Measurements from ENCODE around the gene PWWP2B. TPM values are rescaled to one million over a fixed set of nuclear protein-coding genes. Genes with fewer than 3 reads are reported as not detected.
"Not testable (repeated sequence)": the region's sequence is repeated elsewhere in the genome, so short reads cannot be mapped to it uniquely, and the experiment has no call there.

The PWWP2B gene
- total and polyA plus RNA-seq, 4 donors, result 4.8 to 12.0 (median 10.3) TPM

DNA sequence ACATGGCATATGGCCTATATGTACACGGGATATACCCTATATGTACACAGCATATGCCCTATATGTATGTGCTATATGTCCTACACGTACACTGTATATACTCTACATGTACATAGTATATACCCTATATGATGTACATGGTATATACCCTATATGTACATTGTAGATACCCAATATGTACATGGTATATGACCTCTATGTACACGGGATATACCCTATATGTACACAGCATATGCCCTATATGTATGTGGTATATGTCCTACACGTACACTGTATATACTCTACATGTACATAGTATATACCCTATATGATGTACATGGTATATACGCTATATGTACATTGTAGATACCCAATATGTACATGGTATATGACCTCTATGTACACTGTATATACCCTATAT is 38.3 kb downstream of the PWWP2B start:
- no CpG with 5 or more reads among the region's 5 CpGs for WGBS (ENCODE audit: insufficient coverage)
- not testable (repeated sequence) for H3K27ac ChIP-seq (ENCODE audit: low read depth, low read length); H3K36me3 ChIP-seq (ENCODE audit: control insufficient read depth, insufficient read depth, low read length); H3K4me3 ChIP-seq (ENCODE audit: low read depth, low read length); H3K9me3 ChIP-seq (ENCODE audit: control insufficient read depth, insufficient read depth, low read length); DNase-seq (ENCODE audit: low read depth in 4 of 6, low spot score in 6 of 6); H3K27me3 ChIP-seq (ENCODE audit: control insufficient read depth, insufficient read depth, low read length)
- peaks cover 25% of the 10 kb centered on the region for H3K4me1 ChIP-seq (ENCODE audit: control insufficient read depth, insufficient read depth, low read length)

- H3K27me3 ChIP-seq (ENCODE audit: control insufficient read depth, insufficient read depth, low read length); H3K36me3 ChIP-seq (ENCODE audit: control insufficient read depth, insufficient read depth, low read length); H3K9me3 ChIP-seq (ENCODE audit: control insufficient read depth, insufficient read depth, low read length); H3K4me3 ChIP-seq (ENCODE audit: low read depth, low read length); DNase-seq (ENCODE audit: low read depth in 4 of 6, low spot score in 6 of 6); H3K27ac ChIP-seq (ENCODE audit: low read depth, low read length): not testable (repeated sequence)
- peaks cover 25% of the 10 kb centered on the region for H3K4me1 ChIP-seq (ENCODE audit: control insufficient read depth, insufficient read depth, low read length)
- 97% methylated on average over 3 of the region's 3 CpGs for WGBS (ENCODE audit: insufficient coverage)
Observed at GRCh38 chr10:132436096-132436495, 39.1 kb downstream of the PWWP2B start.

GRCh38 chr10:132436861-132437410 is 39.9 kb downstream of the PWWP2B start:
- 92% methylated on average over 15 of the region's 15 CpGs for WGBS (ENCODE audit: insufficient coverage)
- no peaks in the 10 kb centered on the region for H3K9me3 ChIP-seq (ENCODE audit: control insufficient read depth, insufficient read depth, low read length)
- H3K4me1 ChIP-seq (ENCODE audit: control insufficient read depth, insufficient read depth, low read length), result peaks cover 21% of the 10 kb centered on the region
- H3K4me3 ChIP-seq (ENCODE audit: low read depth, low read length), result no peak overlapping the region
- H3K27ac ChIP-seq (ENCODE audit: low read depth, low read length), result no peak overlapping the region
- no peaks in the 10 kb centered on the region for H3K36me3 ChIP-seq (ENCODE audit: control insufficient read depth, insufficient read depth, low read length)
- no peaks in the 10 kb centered on the region for H3K27me3 ChIP-seq (ENCODE audit: control insufficient read depth, insufficient read depth, low read length)
- DNase-seq (ENCODE audit: low read depth in 4 of 6, low spot score in 6 of 6), result no peak

DNA sequence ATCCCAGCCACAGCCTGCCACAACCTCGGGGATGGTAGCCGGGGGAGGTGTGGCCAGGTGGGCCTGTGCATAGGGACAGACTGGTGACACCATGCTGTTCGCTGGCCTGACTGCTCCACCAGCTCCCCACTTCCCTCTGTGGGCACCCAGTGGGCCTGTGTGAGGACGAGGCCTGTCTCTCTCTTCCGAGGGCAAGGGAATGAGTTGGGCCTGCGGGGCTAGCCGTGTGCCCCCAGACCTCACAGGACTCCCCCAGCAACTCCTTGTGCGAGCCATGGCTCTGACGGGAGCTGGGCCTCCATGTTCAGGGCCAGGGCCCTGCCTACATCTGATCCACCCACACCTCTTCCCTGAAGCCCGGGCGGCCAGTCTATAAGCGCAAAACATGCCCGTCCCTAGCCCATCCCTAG is 40.5 kb downstream of the PWWP2B start:
- WGBS (ENCODE audit: insufficient coverage), result 96% methylated on average over 9 of the region's 13 CpGs

DNA sequence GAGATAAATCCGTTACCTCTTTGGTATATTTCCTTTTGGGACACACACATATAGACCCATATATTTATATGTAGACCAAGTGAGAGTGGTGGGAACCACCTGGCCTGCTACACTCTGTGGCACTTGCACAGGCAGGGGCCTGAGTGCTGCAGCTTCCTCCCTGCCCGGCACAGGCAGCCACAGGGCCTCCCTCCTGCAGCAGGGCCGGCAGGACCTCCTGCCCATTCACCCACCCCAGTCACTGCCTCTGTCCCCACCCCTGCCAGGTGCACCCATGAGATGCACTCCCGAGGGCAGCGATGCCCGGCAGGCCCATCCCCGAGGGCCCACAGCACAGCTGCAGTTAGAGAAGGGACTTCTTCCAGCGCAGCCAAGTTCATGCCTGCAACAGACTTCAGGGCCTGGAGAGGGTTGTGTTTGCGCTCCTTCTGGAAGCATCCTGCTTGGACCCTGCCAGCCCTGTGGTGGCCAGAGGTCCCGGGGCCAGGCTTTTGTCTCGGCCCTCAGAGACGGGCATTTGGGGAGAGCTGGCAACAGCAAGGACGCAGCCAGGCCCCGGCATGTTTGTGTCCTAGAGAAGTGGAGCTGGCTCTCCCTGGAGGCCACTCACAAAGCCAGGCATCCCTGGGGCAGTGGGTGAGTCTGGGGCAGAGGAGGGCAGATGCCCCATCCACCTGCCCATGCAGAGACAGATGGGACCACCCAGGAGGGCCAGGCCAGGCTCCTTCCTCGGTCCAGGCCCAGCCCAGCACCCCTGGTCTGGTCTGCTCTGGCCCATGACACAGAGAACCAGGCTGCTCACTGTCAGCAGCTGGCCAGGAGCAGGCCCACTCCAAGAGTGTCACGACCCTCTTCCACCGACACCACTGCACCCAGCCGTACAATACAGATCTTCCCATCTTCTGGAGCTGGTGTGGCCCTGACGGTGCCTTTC is 41.4 kb downstream of the PWWP2B start:
- no peak overlapping the region for H3K27ac ChIP-seq (ENCODE audit: low read depth, low read length)
- 67% methylated on average over 18 of the region's 19 CpGs for WGBS (ENCODE audit: insufficient coverage)
- no peak overlapping the region for H3K4me3 ChIP-seq (ENCODE audit: low read depth, low read length)
- no peaks in the 10 kb centered on the region for H3K36me3 ChIP-seq (ENCODE audit: control insufficient read depth, insufficient read depth, low read length)
- DNase-seq (ENCODE audit: low read depth in 4 of 6, low spot score in 6 of 6), result no peak
- no peaks in the 10 kb centered on the region for H3K9me3 ChIP-seq (ENCODE audit: control insufficient read depth, insufficient read depth, low read length)
- H3K27me3 ChIP-seq (ENCODE audit: control insufficient read depth, insufficient read depth, low read length), result no peaks in the 10 kb centered on the region
- peaks cover 9% of the 10 kb centered on the region for H3K4me1 ChIP-seq (ENCODE audit: control insufficient read depth, insufficient read depth, low read length)

More for the DNA sequence above, 40.5 kb downstream of the PWWP2B start:
- no peaks in the 10 kb centered on the region for H3K27me3 ChIP-seq (ENCODE audit: control insufficient read depth, insufficient read depth, low read length)
- no peaks in the 10 kb centered on the region for H3K9me3 ChIP-seq (ENCODE audit: control insufficient read depth, insufficient read depth, low read length)
- no peak for DNase-seq (ENCODE audit: low read depth in 4 of 6, low spot score in 6 of 6)
- no peaks in the 10 kb centered on the region for H3K36me3 ChIP-seq (ENCODE audit: control insufficient read depth, insufficient read depth, low read length)
- H3K4me3 ChIP-seq (ENCODE audit: low read depth, low read length), result no peak overlapping the region
- no peak overlapping the region for H3K27ac ChIP-seq (ENCODE audit: low read depth, low read length)
- H3K4me1 ChIP-seq (ENCODE audit: control insufficient read depth, insufficient read depth, low read length), result peaks cover 15% of the 10 kb centered on the region

DNA sequence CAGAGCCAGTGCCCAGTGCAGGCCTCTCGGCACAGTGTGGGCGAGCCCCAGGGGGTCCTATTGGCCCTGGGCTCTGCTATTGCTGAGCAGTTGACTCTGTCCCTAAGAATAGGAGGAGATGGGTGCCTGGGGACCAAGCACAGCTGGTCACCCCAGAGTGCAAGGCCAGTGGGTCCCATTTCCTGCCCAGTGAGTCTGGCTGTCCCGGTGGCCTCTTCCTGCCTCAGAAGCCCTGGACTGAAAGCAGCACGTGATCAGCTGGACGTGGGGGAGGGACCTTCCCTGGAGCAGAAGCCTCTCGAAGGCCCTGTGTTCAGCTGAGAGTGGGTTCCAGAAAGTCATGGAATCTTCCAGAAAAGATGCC is 42.0 kb downstream of the PWWP2B start:
- H3K27me3 ChIP-seq (ENCODE audit: control insufficient read depth, insufficient read depth, low read length), result no peaks in the 10 kb centered on the region
- 80% methylated on average over 6 of the region's 6 CpGs for WGBS (ENCODE audit: insufficient coverage)
- DNase-seq (ENCODE audit: low read depth in 4 of 6, low spot score in 6 of 6), result no peak
- H3K4me3 ChIP-seq (ENCODE audit: low read depth, low read length), result no peak overlapping the region
- H3K4me1 ChIP-seq (ENCODE audit: control insufficient read depth, insufficient read depth, low read length), result peaks cover 9% of the 10 kb centered on the region
- H3K9me3 ChIP-seq (ENCODE audit: control insufficient read depth, insufficient read depth, low read length), result no peaks in the 10 kb centered on the region
- H3K27ac ChIP-seq (ENCODE audit: low read depth, low read length), result no peak overlapping the region
- H3K36me3 ChIP-seq (ENCODE audit: control insufficient read depth, insufficient read depth, low read length), result no peaks in the 10 kb centered on the region

DNA sequence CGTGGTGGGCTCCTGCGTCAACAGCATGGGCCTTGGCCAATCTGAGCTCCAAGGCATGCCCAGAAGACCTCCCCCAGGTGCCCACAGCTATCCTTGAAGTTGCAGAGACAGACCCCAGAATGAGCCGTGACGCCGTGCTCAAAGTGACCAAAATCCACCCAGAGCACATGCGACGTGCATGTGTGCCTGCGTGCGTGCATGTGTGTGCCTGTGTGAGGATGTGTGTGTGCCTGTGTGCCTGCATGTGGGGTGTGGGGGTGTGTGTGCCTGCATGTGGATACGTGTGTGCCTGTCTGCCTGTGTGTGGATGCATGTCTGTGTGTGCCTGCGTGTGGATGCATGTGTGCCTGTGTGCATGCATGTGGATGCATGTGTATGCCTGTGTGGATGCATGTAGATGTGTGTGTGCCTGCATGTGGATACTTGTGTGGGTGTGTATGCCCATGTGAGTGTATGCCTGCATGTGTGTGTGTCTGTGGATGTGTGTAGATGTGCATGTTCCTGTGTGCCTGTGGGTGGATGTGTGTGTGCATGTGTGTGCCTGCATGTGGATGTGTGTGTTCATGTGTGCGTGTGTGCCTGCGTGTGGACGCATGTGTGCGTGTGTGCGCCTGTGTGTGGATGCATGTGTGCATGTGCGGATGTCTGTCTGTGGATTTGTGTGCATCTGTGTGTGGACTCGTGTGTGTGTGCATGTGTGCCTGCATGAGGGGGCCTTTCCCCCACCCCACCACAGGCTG is 42.6 kb downstream of the PWWP2B start:
- Histone ChIP-seq H3K27me3 (ENCODE audit: control insufficient read depth, insufficient read depth, low read length) (no peaks in the 10 kb centered on the region), H3K4me1 (ENCODE audit: control insufficient read depth, insufficient read depth, low read length) (peaks cover 15% of the 10 kb centered on the region), H3K4me3 (ENCODE audit: low read depth, low read length) (no peak overlapping the region), H3K36me3 (ENCODE audit: control insufficient read depth, insufficient read depth, low read length) (no peaks in the 10 kb centered on the region), H3K27ac (ENCODE audit: low read depth, low read length) (no peak overlapping the region), H3K9me3 (ENCODE audit: control insufficient read depth, insufficient read depth, low read length) (no peaks in the 10 kb centered on the region)
- no peak for DNase-seq (ENCODE audit: low read depth in 4 of 6, low spot score in 6 of 6)
- WGBS (ENCODE audit: insufficient coverage), result 96% methylated on average over 11 of the region's 18 CpGs

GRCh38 chr10:132440791-132441565 is 44.0 kb downstream of the PWWP2B start:
- 89% methylated on average over 25 of the region's 25 CpGs for WGBS (ENCODE audit: insufficient coverage)
- H3K9me3 ChIP-seq (ENCODE audit: control insufficient read depth, insufficient read depth, low read length), result no peaks in the 10 kb centered on the region
- peaks cover 22% of the 10 kb centered on the region for H3K4me1 ChIP-seq (ENCODE audit: control insufficient read depth, insufficient read depth, low read length)
- H3K27me3 ChIP-seq (ENCODE audit: control insufficient read depth, insufficient read depth, low read length), result no peaks in the 10 kb centered on the region
- H3K36me3 ChIP-seq (ENCODE audit: control insufficient read depth, insufficient read depth, low read length), result no peaks in the 10 kb centered on the region
- no peak overlapping the region for H3K4me3 ChIP-seq (ENCODE audit: low read depth, low read length)
- DNase-seq (ENCODE audit: low read depth in 4 of 6, low spot score in 6 of 6), result no peak
- H3K27ac ChIP-seq (ENCODE audit: low read depth, low read length), result no peak overlapping the region

DNA sequence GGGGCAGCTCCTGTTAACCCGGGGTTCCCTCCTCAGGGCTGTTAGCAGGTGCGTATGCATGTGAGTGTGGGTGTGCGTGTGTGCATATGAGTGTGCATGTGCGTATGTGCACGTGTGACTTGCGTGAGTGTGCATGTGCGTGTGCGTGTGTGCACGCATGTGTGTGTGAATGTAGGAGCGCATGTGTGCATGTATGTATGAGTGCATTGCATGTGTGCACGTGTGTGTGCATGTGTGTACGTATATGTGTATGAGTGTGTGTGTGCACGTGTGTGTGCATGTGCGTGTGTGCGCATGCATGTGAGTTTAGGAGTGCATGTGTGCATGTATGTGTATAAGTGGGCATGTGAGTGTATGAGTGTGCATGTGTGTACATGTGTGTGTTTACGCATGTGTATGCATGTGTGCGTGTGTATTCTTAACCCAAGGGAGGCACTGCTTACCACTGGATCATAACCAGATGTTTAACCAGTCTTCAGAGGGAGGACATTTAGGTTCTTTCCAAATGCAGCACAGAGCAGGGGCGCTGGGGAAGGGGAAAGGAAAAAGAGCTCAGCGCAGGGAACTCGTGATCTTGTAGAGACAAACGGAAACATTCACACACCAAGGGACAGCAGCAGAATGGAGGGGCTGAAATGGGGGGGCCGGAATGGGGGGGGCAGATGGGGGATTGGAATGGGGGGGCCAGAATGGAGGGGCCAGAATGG is 45.0 kb downstream of the PWWP2B start:
- H3K4me1 ChIP-seq (ENCODE audit: control insufficient read depth, insufficient read depth, low read length), result peaks cover 32% of the 10 kb centered on the region
- DNase-seq (ENCODE audit: low read depth in 4 of 6, low spot score in 6 of 6), result no peak
- H3K36me3 ChIP-seq (ENCODE audit: control insufficient read depth, insufficient read depth, low read length), result no peaks in the 10 kb centered on the region
- H3K9me3 ChIP-seq (ENCODE audit: control insufficient read depth, insufficient read depth, low read length), result no peaks in the 10 kb centered on the region
- 94% methylated on average over 18 of the region's 22 CpGs for WGBS (ENCODE audit: insufficient coverage)
- H3K27ac ChIP-seq (ENCODE audit: low read depth, low read length), result no peak overlapping the region
- H3K27me3 ChIP-seq (ENCODE audit: control insufficient read depth, insufficient read depth, low read length), result no peaks in the 10 kb centered on the region
- no peak overlapping the region for H3K4me3 ChIP-seq (ENCODE audit: low read depth, low read length)

All from spinal cord (tissue), 10 donors.